Thoracic aorta (tissue), 2 donors: Measurements from ENCODE around the gene RIPK4. TPM values are rescaled to one million over a fixed set of nuclear protein-coding genes. Genes with fewer than 3 reads are reported as not detected.

ENCODE experiments used
- ATAC-seq: fragments of 150-250 bp; one replicate; pipeline ENCODE4 v1.8.0; 2017; ENCODE audit warnings: low read depth; ENCODE audit not compliant: insufficient number of reproducible peaks, low FRiP score
- DNase-seq: peaks from one replicate; pipeline ENCODE4 v3.0.0-alpha.2; 2020; ENCODE audit warnings: low spot score
- H3K27ac ChIP-seq, 2 donors: fragments of 200-600 bp; sonication (generic); 1 replicate in 1 of 2; 2 replicates in 1 of 2; pipeline ENCODE4 v1.5.1; 2016; ENCODE audit warnings: mild to moderate bottlenecking in 2 of 2, moderate library complexity in 2 of 2
- H3K27me3 ChIP-seq: fragments of 200-600 bp; sonication (generic); replicated peaks from 2 replicates; pipeline ENCODE4 v1.6.0; 2016; ENCODE audit warnings: mild to moderate bottlenecking; ENCODE audit not compliant: insufficient read depth
- H3K36me3 ChIP-seq: fragments of 200-600 bp; sonication (generic); one replicate; pipeline ENCODE4 v1.5.1; 2016
- H3K4me1 ChIP-seq, 2 donors: fragments of 200-600 bp; sonication (generic); 1 replicate in 1 of 2; 2 replicates in 1 of 2; pipeline versions ENCODE4 v1.5.1 to v1.6.0; 2016; ENCODE audit warnings: low read depth in 2 of 2, mild to moderate bottlenecking in 1 of 2; ENCODE audit not compliant: control insufficient read depth in 1 of 2
- H3K4me3 ChIP-seq: fragments of 200-600 bp; sonication (generic); 2 replicates; pipeline ENCODE4 v1.5.1; 2016; ENCODE audit warnings: mild to moderate bottlenecking
- H3K9me3 ChIP-seq: fragments of 200-600 bp; sonication (generic); 2 replicates; pipeline ENCODE4 v1.5.1; 2016
- CTCF ChIP-seq: fragments of 200-600 bp; sonication (generic); IDR thresholded peaks from one replicate; pipeline ENCODE4 v1.5.1; 2019; ENCODE audit warnings: antibody characterized with exemption
- total RNA-seq, 2 donors: library from RNA; depleted of rRNA; stranded (reverse); fragments of >200 nt; gene quantifications; one replicate each; pipeline versions ENCODE4 v1.1.0 to v1.2.3, GENCODE V29; 2016

Gene RIPK4
- total RNA-seq, 2 donors from 2014 or later: 6.3 to 9.2 TPM

- Histone ChIP-seq H3K27me3 (no peaks in the 10 kb centered on the region), H3K36me3 (no peaks in the 10 kb centered on the region), H3K27ac (no peak overlapping the region), H3K9me3 (no peaks in the 10 kb centered on the region), H3K4me1 (peaks cover 7 to 15% of the 10 kb centered on the region in 2 donors), H3K4me3 (no peak overlapping the region)
- no peak for TF ChIP-seq CTCF
- ATAC-seq (no peak), DNase-seq (no peak)
These were observed 7.8 kb upstream of the RIPK4 start for GRCh38 chr21:41774467-41775148.

GRCh38 chr21:41772351-41773080, 5.7 kb upstream of the RIPK4 start:
- ATAC-seq (no peak), DNase-seq (no peak)
- Histone ChIP-seq H3K4me3 (no peak overlapping the region), H3K9me3 (no peaks in the 10 kb centered on the region), H3K27me3 (no peaks in the 10 kb centered on the region), H3K27ac (no peak overlapping the region), H3K4me1 (peaks cover under 1 to 12% of the 10 kb centered on the region in 2 donors), H3K36me3 (no peaks in the 10 kb centered on the region)
- TF ChIP-seq CTCF: no peak

- no peak for TF ChIP-seq CTCF
- Histone ChIP-seq H3K4me3 (no peak overlapping the region), H3K27ac (no peak overlapping the region), H3K4me1 (peaks cover 0 to 20% of the 10 kb centered on the region in 2 donors), H3K36me3 (no peaks in the 10 kb centered on the region), H3K27me3 (no peaks in the 10 kb centered on the region), H3K9me3 (no peaks in the 10 kb centered on the region)
- ATAC-seq: no peak
- no peak for DNase-seq
These were observed 4.7 kb upstream of the RIPK4 start for GRCh38 chr21:41771625-41771945.

- no peak for DNase-seq
- Histone ChIP-seq H3K36me3 (no peaks in the 10 kb centered on the region), H3K9me3 (no peaks in the 10 kb centered on the region), H3K4me1 (peaks cover 0 to 26% of the 10 kb centered on the region in 2 donors), H3K4me3 (no peak overlapping the region), H3K27ac (no peak overlapping the region), H3K27me3 (no peaks in the 10 kb centered on the region)
- no peak for ATAC-seq
- TF ChIP-seq CTCF: no peak
These were observed 4.2 kb upstream of the RIPK4 start for GRCh38 chr21:41770901-41771624.

- Histone ChIP-seq H3K36me3 (no peaks in the 10 kb centered on the region), H3K9me3 (no peaks in the 10 kb centered on the region), H3K27ac (no peak overlapping the region), H3K4me3 (no peak overlapping the region), H3K27me3 (no peaks in the 10 kb centered on the region), H3K4me1 (peaks cover 0 to 28% of the 10 kb centered on the region in 2 donors)
- no peak for TF ChIP-seq CTCF
- ATAC-seq (no peak), DNase-seq (no peak)
These were observed 3.1 kb upstream of the RIPK4 start for GRCh38 chr21:41769933-41770332.
